NCI-H774 (cell line): Measurements from ENCODE around the gene VPS54.

Experiments
- DNase-seq: peaks from one replicate; lab custom pipeline; 2025; lab: John Stamatoyannopoulos, UW

The VPS54 gene

GRCh38 chr2:64019083-64019974 is at the start of gene VPS54:
Gene VPS54, minus strand, starts transcription at chr2:64019428. Its CDS starts 35,429 bp downstream, at chr2:63983999.
- DNase-seq, result peak; percentile 61

DNA sequence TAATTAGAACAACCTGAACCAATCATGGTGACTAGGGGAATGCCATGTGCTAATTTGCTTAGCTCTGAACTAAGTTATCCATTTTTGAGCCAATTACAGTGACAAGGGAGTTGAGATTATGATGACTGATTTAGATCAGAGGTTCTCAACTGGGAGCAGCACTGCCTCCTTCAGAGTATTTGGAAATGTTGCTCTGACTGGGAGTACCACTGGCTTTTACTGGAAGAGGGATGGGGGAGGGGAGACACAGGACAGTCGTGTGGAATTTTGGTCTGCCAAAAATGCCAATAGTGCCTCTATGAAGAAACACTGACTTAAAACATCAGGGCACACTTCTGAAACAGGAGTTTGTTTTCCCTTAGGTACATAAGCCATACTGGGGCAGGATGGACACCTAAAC is 48.1 kb upstream of the VPS54 start:
- no peak for DNase-seq

DNA sequence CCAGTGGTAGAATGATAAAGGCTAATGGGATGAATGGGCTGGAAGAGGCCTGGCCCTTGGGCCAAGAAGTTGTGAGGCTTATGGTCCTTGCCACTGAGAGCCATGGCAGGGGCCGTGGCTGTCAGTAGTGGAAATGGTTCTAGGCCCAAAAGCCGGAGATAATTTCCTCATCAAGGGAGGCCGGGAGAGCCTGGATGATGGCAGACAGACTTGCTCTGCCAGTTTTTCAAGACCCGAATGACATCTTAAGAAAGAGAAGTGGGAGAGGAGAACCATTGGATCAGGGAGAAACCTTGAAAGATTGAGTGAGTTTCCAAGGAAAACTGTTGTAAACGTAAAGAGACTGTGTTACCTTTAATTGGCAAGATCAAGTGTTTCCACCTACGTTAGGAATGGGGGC is 46.3 kb upstream of the VPS54 start:
- DNase-seq, result no peak

- peak; percentile 78 for DNase-seq
Observed at GRCh38 chr2:64063924-64064331, 44.7 kb upstream of the VPS54 start.

DNA sequence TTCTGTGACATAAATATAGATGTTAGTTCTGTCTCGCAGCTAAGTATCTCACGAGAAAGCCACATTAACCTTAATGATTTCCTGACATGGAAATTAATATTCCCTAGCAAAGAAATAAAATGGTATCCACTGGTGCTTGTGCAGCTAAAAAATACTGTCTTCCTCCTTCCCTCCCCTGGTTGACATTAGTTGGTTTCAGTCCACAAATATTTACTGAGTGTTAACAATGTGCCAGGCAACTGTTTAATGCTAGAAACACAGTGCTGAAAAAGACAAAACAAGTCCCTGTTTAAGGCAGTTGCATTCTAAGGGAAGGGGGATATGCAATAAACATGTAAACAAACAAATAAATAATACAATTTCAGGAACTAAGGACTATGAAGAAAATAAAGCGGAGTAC is 44.2 kb upstream of the VPS54 start:
- peak; percentile 52 for DNase-seq

DNA sequence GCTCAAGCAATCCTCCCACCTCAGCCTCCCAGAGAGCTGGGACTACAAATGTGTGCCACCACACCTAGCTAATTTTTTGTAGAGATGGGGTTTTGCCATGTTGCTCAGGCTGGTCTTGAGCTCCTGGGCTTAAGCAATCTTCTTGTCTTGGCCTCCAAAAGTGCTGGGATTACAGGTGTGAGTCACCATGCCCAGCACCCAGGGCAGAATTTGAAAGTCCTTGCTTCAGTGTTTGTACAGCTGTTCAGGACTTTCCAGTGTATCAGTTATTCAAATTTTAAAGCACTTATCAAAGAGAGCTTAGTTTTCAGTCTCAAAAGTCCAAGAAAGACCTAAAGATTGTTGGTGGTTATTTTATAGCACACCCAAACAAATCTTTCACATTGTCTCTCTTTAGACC is 43.6 kb upstream of the VPS54 start:
- peak; percentile 48 for DNase-seq

DNA sequence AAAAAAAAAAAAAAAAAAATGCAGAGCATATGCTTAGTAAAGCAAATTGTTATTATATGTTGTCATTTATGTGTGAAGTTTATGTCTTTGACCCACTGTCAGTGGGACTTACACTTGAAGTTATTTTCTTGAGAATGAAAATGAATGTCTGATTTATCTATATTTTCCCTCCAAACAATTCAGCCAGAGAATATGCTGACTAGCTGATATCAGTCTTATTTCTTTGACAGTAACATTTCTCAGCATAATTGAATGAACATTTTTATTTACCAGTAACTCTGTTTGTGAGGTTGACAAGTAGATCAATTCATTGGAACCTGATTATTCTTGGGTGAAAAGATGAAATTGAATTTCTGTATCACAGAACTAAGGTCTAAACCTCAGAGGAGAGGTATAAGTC is 40.0 kb upstream of the VPS54 start:
- DNase-seq, result no peak

DNA sequence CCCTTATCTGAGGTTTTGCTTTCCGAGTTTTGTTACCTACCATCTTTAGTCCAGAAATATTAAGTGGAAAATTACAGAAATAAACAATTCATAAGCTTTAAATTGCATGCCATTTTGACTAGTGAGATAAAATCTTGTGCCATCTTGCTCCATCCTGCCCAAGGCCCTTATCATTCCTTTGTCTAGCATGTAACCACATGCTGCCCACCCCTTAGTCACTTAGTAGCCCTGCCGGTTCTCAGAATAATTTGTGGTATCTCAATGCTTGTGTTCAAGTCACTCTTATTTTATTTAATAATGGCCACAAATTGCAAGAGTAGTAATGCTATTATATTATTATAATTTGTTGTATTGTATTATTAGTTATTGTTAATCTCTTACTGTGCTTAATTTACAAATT is 36.8 kb upstream of the VPS54 start:
- no peak for DNase-seq

DNA sequence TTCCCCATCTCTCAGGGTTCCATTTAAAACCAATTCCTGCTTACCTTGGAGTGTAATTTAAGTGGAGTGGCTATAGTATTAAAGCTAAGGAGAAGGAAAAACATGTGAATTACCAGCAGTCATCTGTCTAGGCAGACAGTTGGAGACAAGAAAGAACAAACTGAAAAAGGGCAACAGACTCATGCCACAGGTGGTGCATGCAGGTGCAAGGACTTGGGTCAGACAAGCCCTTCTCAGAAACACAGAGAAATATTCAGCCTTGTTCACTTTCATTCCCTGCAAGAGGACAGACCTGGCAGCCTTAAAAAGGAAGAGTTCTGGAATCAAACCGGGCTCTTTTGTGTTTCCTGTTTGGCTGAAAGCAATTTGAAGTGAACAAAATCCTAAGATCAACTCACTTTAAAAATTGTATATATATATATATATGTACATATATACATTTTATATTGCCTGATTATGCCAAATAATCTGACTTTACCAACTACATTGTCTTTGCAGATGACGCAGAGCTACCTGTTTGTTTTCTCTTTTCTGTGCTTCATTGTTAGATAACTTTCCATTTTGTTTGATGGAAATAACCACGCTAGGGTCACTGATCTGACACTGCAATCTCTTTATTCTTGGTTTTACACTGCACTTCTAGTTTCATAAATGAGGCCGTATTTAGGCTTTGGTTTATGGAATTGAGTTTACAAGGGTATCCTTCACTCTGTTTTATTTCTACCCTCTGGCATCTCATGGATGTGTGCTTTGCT is 35.1 kb upstream of the VPS54 start:
- no peak for DNase-seq

DNA sequence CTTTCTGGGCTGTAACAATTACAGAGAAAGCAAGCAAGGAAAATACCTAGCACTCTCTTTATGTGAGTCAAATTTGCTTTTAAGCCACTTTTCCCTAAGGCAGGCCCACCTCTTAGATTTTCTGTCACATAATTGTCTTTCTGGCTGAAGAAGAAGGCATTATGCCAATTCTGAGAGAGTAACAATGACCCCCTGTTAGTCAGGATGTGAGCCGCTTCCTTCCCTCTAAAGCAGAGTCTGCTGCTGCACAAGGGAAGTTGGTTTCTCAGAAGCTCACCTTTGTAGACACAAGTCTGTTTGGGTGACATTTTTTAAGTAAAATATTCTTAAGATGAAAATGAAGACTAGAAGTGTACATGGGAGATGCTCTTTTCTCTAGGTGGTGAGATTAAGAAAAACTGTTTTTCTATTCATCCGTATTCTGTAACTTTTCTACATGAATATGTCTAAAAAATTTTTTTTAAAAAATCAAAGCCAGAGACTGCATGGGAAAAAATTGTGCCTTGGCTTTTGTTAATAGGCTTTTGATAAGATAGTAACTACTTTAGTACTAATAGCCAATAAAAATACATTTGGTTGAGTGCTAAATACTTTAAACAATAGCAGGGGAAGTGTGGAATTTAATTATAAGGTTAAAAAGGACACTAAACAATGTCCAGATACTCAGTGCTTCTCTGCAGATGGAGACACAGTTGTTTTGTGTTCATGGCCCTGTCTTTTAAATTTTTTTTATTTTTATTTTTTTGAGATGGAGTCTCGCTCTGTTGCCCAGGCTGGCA is 33.4 kb upstream of the VPS54 start:
- DNase-seq, result no peak

DNA sequence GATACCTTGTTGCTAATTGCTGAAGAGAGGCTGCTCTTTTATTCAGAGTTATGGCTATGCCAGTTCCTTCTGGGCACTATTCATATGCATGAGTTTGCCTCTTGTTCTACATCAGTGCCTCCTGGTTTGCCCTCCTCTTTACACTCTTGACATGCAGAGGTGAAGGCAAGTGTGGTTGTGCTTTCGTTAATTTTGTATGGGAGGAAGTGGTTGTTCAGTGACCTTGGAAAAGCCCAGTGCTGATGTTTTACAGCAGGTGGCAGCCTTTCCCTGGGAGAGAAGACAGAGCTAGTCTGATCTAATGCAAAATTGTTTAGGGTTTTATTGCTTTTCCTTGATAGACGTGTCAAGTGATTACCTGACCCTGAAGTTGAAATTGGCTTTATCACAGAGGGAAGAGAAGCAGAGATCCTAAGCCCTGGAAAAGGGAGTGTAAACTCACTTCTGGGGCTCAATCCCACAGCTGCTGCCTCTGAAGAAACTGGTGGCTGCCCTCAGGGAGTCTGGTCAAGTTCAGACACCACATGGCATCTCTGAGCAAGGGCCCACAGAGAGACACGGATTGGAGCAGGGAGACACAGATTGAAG is 30.5 kb upstream of the VPS54 start:
- DNase-seq, result peak; percentile 66

DNA sequence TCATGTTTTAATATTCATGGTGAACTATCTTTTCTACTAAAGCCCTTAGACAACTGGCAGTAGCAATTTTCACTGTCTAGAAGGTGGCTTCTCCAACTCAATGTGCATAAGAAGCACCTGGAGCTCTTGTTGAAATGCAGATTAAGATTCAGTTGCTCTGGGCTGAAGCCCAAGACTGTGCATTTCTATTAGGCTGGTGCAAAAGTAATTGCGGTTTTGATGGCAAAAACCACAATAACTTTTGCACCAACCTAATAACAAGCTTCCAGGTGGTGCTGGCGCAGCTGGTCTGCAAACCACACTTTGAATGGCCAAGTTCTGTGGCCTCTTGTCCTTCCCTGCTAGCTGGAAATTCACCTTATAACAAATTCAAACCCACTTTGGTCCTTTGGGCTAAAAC is 26.7 kb upstream of the VPS54 start:
- DNase-seq, result no peak

GRCh38 chr2:64040161-64040560 is 20.9 kb upstream of the VPS54 start:
- DNase-seq, result no peak

DNA sequence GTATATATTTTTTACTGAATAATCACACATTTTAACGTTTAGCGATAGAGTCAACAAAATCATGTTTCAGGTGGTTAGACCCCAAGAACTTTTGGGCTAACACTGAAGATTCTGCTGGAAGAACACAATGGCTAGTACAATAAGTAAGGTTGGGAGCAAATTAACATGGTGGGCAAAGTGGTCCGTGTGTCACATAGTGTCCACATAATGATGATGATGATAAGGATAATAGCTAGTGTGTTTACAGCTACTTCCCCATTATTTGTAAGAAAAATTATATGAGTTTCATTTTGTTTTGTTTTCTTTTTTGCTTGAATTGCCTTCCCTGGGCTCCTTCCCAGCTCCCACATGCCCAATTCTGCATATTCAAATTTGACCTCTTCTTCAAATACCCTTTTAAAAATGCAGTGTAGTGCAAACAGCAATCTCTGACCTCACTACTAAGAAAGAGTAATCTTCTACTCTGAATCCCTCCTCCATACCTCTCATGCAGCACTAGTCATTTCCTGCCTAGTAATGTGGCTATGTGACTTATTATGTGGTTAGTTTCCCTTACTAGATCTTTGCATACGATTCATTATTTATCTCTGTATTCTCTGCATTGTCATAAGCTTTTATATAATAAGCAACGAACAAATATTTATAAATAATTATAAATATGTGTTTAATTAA is 16.9 kb upstream of the VPS54 start:
- no peak for DNase-seq

DNA sequence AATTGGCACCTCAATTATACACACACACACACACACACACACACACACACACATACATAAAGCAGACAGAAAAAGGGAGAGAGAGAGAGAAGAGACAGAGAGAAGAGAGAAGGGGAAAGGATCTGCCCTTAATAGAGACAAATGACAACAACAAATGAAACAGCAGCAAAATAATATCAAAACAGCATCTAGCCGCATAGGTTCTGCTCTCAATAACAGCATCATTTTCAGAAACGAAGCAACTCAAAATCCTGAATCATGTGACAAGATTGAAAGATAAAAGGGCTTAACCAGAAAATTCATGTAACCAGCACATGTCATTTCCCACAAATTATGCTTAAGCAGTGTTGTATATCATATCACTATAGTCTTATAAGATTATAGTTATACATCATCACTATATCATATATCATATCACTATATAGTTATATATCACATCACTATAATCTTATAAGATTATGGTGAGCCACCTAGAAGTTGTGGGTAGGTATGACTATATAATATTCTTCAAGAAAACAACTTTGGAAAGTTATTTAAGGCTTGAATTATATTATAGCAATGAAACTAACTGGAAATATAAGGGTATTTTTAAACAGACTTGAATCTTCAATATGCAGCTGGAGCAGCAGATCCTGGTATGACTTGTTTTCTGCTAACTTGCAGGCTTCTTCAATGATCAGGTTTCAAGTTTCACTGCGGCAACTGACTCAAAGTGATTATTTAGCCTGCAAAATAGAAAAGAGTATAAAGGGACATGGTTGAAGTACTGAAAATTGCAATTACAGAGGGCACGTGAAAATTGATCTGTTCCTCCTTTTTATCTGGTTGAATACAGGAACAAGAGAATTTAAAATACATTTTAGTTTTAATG is 16.1 kb upstream of the VPS54 start:
- no peak for DNase-seq

DNA sequence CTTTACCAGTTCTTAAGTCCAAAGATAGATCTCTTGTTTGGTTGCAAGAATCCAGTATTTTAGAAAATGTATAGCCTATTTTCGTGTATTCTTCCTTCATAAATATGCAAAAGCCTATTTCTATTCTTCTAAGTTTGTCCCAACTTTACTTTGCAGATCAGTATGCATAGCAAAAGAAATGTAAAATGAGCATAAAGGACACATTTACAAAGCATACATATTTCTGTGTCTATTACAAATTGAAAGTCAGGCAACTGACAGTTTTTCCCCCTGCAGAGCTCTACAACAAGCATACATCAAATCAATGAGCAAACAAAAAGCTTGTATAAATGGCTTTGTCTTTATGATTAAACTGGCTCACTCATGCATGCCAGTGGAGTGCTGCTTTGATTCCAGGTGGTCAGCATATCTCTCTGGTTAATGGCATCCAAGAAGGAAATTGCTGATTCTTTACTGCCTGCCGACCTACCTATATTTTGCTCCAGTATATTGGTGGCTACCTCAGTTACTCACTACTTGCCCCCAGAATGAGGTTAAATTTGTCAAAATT is 10.0 kb upstream of the VPS54 start:
- peak; percentile 58 for DNase-seq

GRCh38 chr2:64025741-64026140 is 6.5 kb upstream of the VPS54 start:
- DNase-seq, result no peak

DNA sequence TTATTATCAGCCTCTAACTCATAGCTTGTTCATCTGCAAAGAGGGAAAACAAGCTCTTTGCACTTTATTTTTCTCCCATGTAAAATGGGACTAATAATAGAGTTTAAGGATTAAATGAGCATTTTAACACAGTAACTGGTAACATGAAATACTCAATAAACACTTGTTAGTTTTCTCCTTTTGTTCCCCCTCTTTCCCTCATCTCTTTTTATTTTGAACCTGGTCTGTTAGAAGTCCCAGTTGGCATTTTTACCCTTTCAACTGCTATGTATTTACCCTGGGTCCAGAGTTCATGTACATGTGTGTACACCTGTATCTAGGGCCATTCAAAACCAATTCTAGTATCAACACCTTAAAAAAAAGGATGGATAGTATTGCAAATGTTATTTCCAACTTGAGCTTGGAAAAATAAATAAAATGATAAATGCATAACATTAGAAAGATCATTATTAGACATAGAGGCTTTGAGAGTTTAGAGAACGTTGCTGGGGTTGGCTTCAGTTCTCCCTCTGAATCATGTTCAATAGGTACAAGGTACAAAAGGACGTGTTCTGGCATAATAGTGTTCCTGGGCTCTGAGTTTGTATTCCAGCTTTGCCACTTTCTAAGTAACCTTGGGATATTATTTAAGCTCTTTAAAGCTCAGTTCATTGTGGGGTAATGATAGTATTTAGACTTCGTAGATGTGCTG is 5.2 kb upstream of the VPS54 start:
- DNase-seq, result no peak

DNA sequence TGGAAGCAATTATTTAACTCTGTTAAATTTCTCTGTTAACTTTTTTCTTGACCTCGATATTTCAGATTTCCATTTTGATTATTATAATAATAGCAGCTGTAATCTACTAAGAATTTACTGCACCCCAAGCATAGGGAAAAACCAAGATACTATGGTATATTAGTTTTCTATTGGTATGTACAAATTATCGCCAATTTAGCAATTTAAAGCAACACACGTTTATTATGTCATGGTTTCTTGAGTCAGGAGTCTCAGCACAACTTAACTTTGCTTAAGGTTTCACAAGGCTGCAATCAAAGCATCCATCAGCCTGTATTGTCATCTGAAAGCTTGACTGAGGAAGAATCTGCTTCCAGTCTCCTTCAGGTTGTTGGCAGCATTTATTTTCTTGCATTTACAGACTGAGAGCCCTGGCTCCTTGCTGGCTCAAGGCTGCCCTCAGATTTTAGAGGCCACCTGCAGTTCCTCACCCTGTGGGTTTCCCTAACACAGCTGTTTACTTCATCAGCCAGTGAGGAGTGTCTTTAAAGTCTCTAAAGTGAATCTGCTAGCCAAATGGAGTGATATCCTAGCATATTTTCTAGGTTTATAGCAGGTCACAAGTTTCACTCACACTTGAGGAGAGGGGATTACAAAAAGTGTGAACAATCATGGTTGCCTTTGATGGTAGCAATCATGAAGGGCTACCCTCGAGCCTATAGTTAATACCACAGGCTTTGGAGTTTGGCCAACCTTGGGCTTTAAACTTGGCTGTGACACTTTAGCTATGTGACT is 4.4 kb upstream of the VPS54 start:
- DNase-seq, result no peak
